Nephron progenitor cell (in vitro differentiated cells): ENCODE results near the gene SETD3.

Experiments used
- DNase-seq: peaks from one replicate; pipeline ENCODE4 v3.0.0; 2021
- H3K27ac Mint-ChIP-seq: 2 replicates; pipeline ENCODE4 v1.8.0; 2021; ENCODE audit warnings: mild to moderate bottlenecking, moderate library complexity, mixed read lengths
- H3K27me3 Mint-ChIP-seq: 2 replicates; pipeline ENCODE4 v1.8.0; 2021; ENCODE audit warnings: mild to moderate bottlenecking, low read depth, mixed read lengths; ENCODE audit not compliant: poor library complexity
- H3K36me3 Mint-ChIP-seq: 2 replicates; pipeline ENCODE4 v1.8.0; 2021; ENCODE audit warnings: low read depth, mixed read lengths
- H3K4me1 Mint-ChIP-seq: 2 replicates; pipeline ENCODE4 v1.8.0; 2021; ENCODE audit warnings: mixed read lengths
- H3K4me3 Mint-ChIP-seq: 2 replicates; pipeline ENCODE4 v1.8.0; 2021; ENCODE audit warnings: mild to moderate bottlenecking, moderate library complexity, mixed read lengths
- H3K9me3 Mint-ChIP-seq: 2 replicates; pipeline ENCODE4 v1.8.0; 2021; ENCODE audit warnings: mild to moderate bottlenecking, moderate library complexity, mixed read lengths
- CTCF ChIP-seq: fragments of 200-600 bp; sonication (generic); IDR thresholded peaks from 2 replicates; pipeline ENCODE4 v1.5.0; 2021; ENCODE audit warnings: antibody characterized with exemption

SETD3 gene

GRCh38 chr14:99468836-99469592 is 11.6 kb downstream of the SETD3 start:
- H3K27me3 Mint-ChIP-seq: no peaks in the 10 kb centered on the region
- peaks cover 37% of the 10 kb centered on the region for H3K4me1 Mint-ChIP-seq
- H3K27ac Mint-ChIP-seq: peak overlapping the region; percentile 82

GRCh38 chr14:99468081-99468480 is 12.6 kb downstream of the SETD3 start:
- no peaks in the 10 kb centered on the region for H3K9me3 Mint-ChIP-seq
- TF ChIP-seq CTCF: no peak
- no peak for DNase-seq
- H3K4me1 Mint-ChIP-seq: peaks cover 37% of the 10 kb centered on the region
- no peak overlapping the region for H3K4me3 Mint-ChIP-seq
- no peak overlapping the region for H3K27ac Mint-ChIP-seq
- no peaks in the 10 kb centered on the region for H3K27me3 Mint-ChIP-seq
- H3K36me3 Mint-ChIP-seq: peaks cover 9% of the 10 kb centered on the region

More at GRCh38 chr14:99468836-99469592, 11.6 kb downstream of the SETD3 start:
- no peak overlapping the region for H3K4me3 Mint-ChIP-seq
- no peaks in the 10 kb centered on the region for H3K9me3 Mint-ChIP-seq
- no peak for TF ChIP-seq CTCF
- no peaks in the 10 kb centered on the region for H3K36me3 Mint-ChIP-seq
- DNase-seq: no peak

- no peak for DNase-seq
- no peak overlapping the region for H3K27ac Mint-ChIP-seq
- no peak for TF ChIP-seq CTCF
- no peak overlapping the region for H3K4me3 Mint-ChIP-seq
- H3K9me3 Mint-ChIP-seq: no peaks in the 10 kb centered on the region
- peaks cover 9% of the 10 kb centered on the region for H3K36me3 Mint-ChIP-seq
- H3K27me3 Mint-ChIP-seq: no peaks in the 10 kb centered on the region
- H3K4me1 Mint-ChIP-seq: peaks cover 37% of the 10 kb centered on the region
These were observed 13.2 kb downstream of the SETD3 start for GRCh38 chr14:99467336-99468078.

GRCh38 chr14:99466758-99467157 is 13.9 kb downstream of the SETD3 start:
- TF ChIP-seq CTCF: no peak
- H3K27me3 Mint-ChIP-seq: no peaks in the 10 kb centered on the region
- peaks cover 9% of the 10 kb centered on the region for H3K36me3 Mint-ChIP-seq
- no peak overlapping the region for H3K27ac Mint-ChIP-seq
- H3K4me1 Mint-ChIP-seq: peaks cover 37% of the 10 kb centered on the region
- no peak for DNase-seq
- no peaks in the 10 kb centered on the region for H3K9me3 Mint-ChIP-seq
- H3K4me3 Mint-ChIP-seq: no peak overlapping the region

- H3K27ac Mint-ChIP-seq: peak overlapping the region; percentile 66
- no peaks in the 10 kb centered on the region for H3K9me3 Mint-ChIP-seq
- no peaks in the 10 kb centered on the region for H3K27me3 Mint-ChIP-seq
- TF ChIP-seq CTCF: no peak
- H3K36me3 Mint-ChIP-seq: peaks cover 16% of the 10 kb centered on the region
- no peak overlapping the region for H3K4me3 Mint-ChIP-seq
- H3K4me1 Mint-ChIP-seq: peaks cover 34% of the 10 kb centered on the region
- DNase-seq: no peak
These were observed 15.4 kb downstream of the SETD3 start for GRCh38 chr14:99465288-99465687.
